GM21825 (cell line): ENCODE results near the gene DPP4.
"Not testable (repeated sequence)": the region's sequence is repeated elsewhere in the genome, so short reads cannot be mapped to it uniquely, and the experiment has no call there.

Experiments
- ATAC-seq: cut with Tn5 transposase; IDR thresholded peaks from one replicate; pipeline ENCODE4 v1.9.1; 2021; ENCODE audit warnings: mild to moderate bottlenecking, moderate library complexity; ENCODE audit not compliant: unreplicated experiment

DPP4 gene

DNA sequence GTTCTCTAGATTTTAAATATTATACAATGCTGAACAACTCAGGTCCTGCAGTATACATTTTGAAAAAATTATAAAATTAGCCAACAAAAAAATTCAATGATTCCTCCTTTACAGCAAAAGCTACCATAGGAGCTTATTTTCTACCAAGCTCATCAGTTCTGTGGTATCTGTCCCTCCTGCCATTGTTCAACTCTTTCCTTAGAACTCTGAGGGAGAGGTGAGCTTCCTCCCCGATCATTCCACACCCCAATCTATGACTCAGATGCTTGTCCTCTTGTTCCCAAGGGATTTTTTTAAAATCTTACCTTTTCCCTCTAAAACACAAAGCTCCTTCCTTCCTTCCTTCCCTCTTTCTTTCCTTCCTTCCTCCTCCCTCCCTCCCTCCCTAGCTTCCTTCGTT lies 13.5 kb downstream of the DPP4 start:
- ATAC-seq = no peak

DNA sequence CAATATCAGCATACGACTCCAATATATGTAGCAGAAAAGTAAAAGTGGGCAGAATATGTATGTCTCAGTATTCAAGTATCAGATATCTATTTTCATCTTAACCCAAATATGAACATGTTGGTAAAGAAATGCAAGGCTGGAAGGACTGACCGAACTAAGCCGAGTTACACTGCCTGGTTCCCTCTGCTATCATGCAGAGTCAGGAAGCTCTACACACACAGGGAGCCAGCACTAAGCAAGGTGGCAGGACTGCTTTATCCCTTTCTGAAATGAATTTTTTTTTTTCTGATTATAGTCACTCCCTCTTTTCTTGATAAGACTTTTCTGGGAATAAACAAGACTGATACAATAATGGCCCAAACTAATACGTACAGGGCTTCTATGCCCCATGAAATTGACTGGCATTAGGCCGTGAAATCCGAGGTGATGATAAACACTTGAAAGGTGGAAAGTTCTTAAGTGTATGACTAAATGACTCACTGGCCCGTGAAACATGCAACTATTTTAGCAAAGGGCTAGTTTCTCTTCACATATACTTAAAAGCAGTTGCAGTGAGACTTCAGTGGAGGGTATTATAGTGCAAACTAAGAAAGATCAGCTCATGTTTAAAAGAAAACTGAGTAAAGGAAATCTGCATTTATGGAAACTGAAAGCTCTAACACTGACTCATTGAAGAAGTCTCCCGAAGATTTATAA lies 14.9 kb downstream of the DPP4 start:
- peak; percentile 73 for ATAC-seq

DNA sequence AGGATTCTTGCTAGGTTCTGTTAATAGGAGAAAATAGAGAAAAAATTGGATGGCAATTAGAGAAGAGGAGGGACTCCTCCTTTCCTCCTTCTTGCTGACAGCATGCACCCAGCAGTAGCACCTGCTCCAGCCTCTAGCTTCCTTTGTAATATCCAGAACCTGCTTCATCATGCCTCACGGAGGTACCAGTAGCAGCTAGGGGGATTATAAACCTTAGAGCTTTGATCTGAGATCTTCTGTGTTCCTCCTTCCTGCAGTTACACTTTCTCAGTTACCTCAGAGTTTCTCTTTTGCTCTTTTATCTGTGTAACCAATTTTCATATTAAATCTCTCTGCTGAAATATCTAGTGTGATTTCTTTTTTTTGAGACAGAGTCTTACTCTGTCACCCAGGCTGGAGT lies 16.6 kb downstream of the DPP4 start:
- no peak for ATAC-seq

DNA sequence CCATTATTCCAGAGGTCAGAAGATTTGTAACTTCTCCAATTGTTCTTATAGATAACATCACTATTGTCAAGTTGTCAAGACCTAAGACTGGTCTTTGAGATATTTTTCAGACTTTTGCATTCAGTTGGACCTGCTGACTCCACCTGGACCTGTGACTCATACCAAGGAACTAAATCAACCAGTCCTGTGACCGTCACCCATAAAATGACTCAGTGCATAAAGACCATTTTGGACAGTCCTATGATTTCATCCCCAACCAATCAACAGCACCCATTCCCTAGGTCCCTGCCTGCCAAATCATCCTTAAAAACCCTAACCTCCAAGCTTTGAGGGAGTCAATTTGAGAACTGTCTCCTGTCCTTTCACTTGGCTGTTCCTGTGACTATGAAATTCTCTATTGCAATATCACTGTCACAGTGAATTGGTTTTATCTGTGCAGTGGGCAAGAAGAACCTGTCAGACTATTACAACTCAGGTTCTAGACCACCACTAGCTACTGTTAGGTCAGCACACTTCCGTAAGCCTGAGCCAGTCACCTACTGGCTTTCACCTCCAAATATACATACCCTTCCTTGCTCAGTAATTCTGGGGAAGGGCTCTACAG lies 17.1 kb downstream of the DPP4 start:
- ATAC-seq = no peak

DNA sequence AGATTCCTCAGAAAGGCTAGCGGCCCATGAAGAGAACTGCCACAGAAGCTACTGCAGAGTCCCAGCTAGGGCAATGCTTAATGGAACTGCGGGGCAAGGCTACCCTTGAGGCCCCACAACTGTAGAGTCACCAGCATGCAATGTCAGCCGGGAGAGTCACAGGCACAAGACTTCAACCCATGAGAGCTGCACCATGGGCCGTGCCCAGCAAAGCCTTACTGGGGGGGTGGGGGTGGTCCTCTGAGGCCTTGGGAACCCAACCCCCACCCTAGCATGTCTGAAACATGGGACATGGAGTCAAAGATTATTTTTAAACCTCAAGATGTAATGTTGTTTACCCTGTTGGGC lies 20.2 kb downstream of the DPP4 start:
- ATAC-seq = no peak

DNA sequence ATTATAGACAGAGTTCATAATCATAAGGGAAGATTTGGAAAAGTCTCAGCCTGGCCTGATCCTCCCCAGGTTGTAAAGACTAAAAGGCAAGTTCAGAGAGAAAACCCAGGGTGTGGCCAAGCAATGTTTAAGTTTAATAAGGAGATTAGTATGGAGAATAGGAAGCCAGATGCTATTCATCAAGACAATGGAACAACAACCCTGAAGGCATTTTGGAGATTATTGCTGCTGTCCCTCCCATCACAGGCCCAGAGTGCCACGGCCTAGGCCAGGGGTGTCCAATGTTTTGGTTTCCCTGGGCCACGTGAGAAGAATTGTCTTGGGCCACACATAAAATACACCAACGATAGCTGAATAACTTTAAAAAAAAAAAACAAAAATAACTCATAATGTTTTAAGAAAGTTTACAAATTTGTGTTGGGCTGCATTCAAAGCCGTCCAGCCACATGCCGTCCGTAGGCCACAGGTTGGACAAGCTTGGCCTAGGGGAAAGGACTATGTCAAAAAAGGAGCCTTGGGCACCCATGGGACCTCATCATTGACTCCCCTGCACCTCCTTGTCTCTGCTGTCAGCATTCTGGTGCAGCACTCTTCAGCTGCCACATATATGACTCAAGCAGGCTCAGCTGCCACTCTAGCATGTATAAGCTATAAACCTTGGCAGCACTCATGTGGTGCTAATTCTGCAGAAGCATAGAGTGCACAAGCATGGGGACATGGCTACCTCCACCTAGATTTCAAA lies 20.8 kb downstream of the DPP4 start:
- ATAC-seq = no peak

DNA sequence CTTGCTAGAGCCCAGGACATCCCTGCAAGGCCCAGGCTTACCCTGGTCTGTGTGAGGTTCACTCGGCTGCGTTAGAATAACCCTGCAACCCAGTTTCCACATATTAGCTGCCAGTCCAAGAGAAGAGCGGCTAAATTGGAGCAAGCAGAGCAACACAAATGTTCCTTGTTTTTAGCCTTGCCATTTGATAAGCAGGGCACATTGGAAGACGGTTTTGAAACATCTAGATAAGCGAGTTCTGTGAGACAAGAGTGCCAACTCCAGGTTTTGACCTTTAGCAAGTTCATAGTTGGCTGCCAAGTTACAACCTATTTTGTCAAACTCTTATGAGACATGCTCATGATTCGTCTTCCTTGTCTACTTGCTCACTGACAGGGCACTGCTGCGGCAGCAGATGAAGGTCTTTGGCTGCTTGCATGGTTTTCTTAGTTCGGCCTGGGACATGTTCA lies 23.5 kb downstream of the DPP4 start:
- no peak for ATAC-seq

DNA sequence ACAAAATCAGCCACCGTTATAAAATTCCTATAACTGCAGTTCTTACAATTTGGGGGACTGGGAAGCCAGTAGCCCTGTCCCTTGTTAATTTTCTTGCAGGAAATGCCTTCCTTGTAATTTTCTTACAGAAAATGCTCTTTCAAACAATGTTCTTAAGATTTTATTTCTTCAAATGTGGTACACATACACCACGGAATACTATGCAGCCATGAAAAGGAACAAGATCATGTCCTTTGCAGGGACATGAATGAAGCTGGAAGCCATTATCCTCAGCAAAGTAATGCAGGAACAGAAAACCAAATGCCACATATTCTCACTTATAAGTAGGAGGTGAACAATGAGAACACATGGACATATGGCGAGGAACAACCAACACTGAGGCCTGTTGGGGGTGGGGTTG lies 24.9 kb downstream of the DPP4 start:
- ATAC-seq = not testable (repeated sequence)

DNA sequence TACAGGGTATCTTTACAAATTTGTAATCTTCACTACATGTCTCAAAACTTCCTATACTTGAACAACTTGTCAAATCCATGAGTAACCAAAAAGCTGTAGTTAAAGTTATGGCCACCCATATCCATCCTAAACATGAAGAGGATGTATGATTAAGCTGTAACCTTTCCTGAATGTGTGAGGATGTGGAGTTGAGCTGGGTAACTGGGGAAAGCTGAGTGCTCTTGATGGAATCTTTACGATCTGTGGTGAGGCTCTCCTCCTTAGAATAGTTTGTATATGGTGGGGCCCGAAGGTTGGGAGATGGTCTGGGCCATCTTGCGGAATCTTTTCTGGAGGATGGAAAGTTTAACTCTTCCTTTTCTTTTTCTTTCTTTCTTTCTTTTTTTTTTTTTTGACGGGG lies 29.4 kb downstream of the DPP4 start:
- no peak for ATAC-seq

DNA sequence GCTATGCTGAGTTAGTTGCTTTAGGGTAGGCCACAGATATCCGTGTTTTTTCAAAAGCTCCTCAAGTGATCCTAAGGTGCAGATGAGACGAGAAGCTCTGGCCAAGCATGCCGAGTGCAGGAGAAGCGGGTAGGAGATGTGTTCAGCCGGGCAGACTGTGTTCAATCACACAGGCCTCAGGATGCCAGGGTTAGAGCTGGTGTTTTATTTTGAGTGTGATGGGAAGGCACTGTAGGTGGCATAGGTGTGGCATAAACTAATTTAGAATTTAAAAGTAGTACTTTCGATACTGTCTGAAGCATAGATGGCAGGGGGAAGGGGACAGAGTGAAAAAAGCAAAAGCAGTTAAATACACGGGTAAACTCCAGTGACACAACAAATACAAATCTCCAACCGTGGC lies 30.9 kb downstream of the DPP4 start:
- no peak for ATAC-seq

DNA sequence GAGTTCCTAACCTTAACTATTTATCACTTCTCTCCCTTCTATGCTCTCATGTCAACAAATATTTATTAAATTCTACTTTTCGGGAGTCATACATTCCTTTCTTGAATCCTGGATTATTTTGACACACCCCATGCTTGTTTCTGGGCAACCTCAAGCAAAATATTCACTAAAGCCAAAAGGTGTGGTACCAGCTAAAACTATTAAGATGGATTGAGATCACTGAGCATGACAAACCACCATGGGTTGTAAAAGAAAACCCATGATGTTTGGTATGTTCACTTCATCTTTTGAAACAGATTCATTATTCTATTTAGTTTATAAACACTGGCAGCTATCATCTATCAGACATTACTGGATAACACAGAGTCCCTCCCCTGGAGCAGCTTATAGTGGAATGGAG lies 32.5 kb downstream of the DPP4 start:
- no peak for ATAC-seq

DNA sequence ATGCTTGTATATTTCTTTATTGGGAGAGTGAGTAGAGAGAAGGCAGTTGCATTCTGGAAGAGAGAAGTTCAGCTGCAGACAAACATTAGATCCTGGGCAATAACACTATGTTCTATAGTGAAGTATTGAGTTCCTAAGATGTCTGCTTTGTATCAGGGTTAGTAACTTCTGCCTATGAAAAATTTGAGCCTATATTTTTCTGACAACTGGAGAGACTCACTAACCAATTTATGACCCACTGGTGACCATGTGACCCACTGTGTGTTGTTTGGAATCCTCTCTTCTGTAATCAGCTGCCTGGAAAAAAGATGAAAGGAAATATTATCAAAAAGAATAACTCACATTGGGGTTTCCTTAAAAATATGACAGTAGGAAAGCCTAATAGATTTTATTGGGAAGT lies 35.3 kb downstream of the DPP4 start:
- ATAC-seq = no peak

DNA sequence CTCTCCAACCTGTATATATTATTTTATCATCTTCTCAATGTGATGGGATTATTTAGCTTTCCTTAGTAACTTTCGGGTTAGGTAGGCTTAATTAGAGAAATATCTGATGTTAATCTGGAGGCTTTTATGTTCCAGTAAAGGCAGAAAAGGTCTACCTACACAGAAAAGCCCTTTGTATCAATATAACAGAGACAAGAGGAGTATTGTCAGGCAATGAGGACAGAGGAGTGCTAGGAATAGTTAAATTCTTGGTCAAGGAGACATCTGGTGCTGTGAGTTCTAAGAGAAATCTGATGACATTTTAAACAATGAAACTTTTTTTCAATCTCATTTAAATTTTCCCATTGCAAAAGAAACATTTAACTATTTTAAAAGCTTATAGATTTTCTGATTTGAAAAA lies 36.1 kb downstream of the DPP4 start:
- no peak for ATAC-seq

DNA sequence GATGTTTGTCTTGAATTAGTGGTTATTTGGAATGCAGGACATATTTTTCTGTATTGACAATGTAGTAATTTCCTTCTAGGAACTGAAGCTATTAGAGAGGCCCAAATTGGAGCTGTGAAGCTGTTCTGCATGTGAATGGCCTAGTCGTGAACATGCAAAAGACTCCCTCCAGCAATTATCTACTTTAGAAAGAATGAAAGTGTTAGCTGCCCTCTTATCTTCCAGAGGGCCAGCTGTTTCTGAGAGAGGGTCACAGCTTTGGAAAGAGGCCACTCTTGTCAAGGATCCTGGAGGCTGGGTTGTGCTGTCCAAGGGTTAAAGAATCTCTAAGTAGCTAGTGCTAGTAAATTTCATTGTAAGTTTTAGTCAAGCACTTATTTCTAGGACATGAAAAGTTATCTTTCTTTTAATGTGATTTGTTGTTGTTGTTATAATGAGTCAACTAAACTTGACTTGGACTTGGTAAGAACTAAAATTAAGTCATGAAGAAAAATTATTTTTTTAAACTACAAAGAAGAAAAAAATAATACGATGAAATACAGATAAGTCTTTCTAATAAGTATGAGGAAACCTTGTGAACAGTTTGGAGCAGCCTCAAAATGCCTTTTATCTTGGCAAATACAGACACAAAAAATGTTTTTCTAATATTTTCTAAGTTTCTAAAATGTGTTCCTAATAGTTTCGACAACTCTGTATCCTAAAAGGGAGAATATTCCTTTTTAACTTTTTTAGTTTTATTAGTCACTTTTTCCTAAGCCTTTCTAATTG lies 36.8 kb downstream of the DPP4 start:
- no peak for ATAC-seq

DNA sequence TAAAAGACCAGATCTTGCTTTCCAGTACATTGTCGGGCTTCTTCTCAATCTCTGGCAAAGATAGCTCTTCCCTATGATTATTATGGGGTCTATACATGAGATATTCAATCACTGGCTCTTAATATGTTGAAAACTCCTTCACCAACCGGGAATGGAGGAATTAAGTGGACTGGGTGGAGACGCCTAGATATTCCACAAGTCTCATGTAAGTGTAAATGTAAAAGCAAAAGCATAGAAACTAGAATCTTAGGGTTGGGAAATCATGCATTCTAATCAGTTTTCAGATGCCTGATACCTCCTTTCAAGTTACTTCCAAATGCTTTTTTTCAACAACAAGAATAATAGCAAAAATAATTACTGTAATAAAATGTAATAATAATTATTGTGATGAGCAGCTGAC lies 38.0 kb downstream of the DPP4 start:
- ATAC-seq = no peak

DNA sequence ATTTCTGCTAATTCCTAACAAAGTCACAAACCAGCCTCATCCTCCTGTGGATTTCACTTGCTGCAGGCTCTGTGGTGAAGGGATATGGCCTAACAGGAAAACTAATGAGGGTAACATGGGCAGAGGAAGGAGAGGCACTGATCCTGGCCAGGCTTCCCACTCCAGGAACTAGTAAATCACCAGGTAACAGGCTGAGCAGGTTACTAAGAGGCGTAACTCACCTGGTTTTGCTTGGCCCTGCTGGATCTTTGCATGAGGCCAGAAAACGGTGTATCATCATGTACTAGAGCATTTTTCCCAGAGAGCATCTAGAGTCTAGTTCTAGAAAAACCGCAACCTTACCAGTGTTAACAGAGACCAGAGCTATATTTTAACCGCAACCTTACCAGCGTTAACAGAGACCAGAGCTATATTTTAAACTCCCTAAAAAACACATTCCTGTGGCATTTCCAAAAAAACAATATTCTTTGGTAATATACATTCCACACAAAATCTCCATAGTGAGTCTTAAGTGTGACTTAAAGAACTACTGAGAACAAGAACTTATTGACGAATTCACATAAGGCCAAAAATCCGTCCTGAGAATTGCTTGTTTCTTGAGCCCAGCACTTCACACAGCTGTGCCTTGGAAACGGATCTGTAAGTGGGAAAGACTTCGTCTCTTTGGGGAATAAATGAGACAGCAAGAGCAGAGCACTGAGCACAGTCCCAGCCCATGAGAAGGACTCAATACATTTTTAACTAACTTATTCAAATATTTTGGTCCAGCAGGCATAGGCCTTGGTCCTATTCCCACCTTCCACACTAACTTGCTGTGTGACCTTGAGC lies 43.4 kb downstream of the DPP4 start:
- no peak for ATAC-seq

DNA sequence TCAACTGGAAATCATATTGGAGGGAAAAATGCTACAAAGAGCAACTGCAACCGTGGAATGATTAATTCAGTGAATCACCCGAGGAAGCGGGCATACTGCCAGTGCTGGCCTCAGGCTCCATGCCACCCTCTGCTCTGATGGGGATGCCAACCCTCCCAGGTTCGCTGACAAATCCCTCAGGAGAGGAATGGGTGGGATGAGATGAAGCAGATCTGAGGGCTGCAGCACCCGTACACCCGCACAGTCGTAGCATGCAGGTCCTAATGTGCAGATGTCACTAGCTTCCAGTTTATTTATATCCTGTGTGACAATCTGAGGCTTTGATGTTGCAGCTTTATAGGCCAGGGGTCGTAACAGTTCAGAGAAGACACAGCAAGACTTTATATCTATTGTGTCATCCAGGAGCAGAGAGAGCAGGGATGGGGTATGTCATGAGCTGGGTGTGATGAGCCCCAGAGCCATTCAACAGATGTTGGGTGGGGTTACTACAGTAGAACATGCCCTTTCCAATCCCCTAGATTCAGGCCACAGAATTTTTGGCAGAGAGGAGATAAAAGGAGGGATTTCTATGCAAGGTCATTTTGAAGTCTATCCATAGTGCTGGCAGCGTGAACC lies 44.6 kb downstream of the DPP4 start:
- no peak for ATAC-seq

DNA sequence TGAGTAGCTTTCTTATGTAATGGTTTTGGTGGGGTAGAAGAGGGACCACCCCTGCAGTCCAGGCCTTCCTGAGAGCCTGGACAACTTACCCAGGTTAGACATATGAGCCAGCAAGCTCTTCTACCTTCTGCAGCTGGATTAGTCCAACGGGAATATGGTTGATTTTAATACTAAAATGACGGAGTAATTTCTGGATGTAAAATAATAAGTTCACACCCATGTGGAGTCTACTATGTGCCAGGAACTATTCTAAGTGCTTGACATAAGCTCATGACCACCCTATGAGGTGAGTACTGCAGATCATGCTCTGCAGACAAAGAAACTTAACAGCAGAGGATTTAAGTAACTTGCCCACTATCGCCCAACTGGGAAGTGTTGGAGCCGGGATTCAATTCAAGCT lies 45.5 kb downstream of the DPP4 start:
- no peak for ATAC-seq

DNA sequence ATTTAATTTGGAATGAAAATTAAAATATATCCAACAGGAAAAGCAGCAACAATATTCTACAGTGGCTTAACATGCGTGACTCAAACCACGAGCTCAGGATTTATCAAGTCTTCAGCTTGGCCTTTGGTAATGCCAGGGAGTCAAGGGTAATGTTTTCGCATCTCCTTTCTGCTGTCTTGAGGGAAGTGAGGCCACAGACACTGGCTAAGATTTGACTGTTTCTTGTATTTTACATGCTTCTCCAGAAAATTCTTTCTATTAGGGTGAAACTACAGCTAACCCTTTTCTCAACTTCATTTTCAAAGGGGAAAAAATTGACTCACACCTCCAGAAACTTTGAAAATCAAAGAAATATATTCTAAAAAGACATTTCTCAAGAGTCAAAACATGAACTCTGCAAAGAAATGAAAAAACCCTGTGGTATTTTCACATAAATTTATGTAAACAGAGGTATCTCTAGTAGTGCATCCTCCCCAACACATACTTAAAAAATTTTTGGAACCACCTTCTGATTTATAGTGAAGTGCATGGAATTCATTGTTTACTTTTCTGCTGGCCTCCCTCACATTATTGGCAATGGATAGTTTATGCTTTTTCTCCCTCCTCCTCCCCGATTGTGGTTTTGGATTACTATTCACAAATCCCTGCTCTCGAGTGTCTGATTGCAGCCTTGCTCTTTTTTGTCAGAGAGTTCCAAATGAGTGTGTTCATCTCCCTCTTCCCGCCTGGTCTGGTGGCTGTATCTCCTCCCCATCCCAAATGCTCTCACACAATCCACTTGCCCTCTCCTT lies 48.7 kb downstream of the DPP4 start:
- ATAC-seq = no peak
